Jurkat, Clone E6-1 (cell line): Measurements from ENCODE around the gene SLC31A2. TPM values are rescaled to one million over a fixed set of nuclear protein-coding genes. Genes with fewer than 3 reads are reported as not detected.
"Not testable (repeated sequence)": the region's sequence is repeated elsewhere in the genome, so short reads cannot be mapped to it uniquely, and the experiment has no call there.

ENCODE experiments used
- DNase-seq: peaks from one replicate; pipeline ENCODE4 v3.0.0-alpha.2; 2011; ENCODE audit warnings: low read depth, low spot score
- H3K4me3 ChIP-seq: 2 replicates; pipeline ENCODE4 v1.5.1; 2011; ENCODE audit warnings: mild to moderate bottlenecking, low read length, control low read depth, moderate library complexity
- polyA plus RNA-seq: library from polyadenylated mRNA; unstranded; fragments of >200 nt; gene quantifications from one replicate; pipeline ENCODE4 v1.2.1, GENCODE V29; 2012; ENCODE audit warnings: missing spikeins; ENCODE audit not compliant: insufficient read length, insufficient read depth

SLC31A2 gene, protein sequence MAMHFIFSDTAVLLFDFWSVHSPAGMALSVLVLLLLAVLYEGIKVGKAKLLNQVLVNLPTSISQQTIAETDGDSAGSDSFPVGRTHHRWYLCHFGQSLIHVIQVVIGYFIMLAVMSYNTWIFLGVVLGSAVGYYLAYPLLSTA
- 11.2 TPM for polyA plus RNA-seq

DNA sequence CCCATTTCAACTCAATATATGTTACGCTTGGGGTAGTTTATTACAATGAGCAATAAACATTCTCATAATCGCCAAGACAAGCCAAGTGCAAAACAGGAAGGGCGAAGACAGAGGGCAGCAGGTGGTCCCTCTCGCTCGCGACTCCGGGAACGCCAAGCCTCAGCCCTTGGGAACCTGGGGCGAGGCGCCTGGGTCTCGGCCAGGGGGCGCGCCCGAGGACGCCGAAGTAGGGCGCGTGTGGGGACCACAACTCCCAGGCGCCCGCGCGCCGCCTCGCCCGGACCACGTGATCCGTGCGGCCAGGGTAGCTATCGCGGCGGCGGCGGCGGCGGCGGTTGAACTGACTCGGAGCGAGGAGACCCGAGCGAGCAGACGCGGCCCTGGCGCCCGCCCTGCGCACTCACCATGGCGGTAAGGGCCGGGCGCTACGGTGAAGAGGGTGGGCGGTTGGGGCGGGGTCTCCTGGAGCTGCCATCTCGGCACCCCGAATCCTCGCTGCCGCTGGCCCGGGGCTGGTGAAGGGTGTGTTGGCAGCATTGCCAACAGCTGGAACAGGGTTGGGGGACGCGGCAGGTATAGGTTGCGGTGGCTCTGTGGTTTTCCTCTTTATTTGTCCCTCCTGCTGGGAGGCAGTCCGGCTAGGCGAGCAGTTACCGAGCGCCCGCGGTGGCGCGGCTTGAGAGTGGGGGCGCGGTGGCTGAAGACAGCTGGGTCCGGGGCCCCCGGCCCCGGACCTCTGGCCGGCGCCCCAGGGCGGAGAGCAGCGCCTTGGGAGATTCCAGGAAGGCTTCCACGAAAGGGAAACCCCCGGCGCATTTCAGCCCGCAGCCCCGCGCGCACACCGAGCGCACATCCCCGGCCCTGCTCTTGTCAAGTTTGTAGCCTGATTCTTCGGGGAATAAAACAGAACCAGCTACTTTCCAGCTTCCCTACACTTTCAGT, at the start of gene SLC31A2:
Gene SLC31A2, plus strand, starts transcription at position 338 of the 942 bp plus-strand sequence. Its CDS starts 68 bp downstream, at position 406.
- H3K4me3 ChIP-seq, result peak within 1 kb of the TSS; percentile 74
- DNase-seq, result peak; percentile 72

DNA sequence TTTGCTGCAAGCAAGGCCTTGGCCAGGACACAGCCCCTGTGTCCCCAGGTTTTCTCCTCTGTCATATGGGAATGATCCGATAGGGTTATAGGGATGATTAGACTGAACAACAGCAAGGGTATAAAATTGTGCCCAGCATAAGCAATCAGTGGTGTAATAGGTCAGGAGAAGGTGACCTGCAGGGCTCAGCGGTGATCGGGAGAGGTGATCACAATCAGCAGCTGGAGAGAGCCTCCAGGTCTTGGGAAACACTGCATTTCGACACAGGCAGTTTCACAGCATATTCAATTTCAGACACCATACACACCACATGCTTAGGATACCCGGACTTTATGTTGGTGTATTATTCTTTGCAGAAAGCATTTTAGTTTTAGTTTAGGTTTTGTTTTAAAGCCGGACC, 45.5 kb upstream of the SLC31A2 start:
- not testable (repeated sequence) for DNase-seq, H3K4me3 ChIP-seq

DNA sequence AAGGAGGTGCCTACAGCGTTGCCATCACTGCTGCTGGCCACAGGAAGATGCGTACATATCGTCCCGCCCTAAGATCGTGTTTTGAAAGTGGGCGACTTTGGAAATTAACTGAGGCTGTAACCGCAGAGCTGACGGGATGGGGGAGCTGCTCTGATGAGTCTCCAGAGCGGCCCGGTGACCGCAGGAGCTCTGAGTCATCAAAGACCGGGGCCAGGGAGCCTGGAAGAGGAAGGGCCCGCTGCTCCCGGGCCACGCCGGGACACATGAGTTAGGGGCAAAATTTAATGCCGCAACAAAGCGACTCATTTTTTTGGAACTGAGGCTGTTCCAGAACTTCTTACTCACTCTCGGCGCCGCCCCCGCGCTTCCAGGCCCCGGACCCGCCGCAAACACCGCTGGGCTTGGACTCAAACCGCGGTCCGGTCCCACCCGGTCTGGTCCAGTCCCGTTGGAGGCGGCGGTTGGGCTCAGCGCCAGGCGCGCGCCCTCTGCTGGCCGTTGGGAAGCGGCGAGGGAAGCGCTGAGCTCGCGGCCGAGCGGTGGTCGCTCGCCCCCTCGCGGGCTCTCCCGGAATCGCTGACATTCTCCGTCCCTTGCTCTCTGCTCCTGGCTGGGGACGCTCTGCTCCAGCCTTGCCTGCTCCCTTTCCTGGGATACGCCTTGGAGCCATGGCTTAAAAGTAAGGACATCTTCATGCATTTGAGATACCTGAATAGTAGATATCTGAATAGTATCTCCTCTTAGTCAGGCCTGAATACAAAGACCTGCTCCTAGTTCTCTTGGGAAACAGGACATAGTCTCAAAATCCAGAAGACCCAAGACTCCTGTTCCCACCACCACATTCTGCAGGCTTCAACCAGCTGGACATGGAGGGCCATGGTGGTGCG, 39.5 kb upstream of the SLC31A2 start:
- not testable (repeated sequence) for H3K4me3 ChIP-seq, DNase-seq

DNA sequence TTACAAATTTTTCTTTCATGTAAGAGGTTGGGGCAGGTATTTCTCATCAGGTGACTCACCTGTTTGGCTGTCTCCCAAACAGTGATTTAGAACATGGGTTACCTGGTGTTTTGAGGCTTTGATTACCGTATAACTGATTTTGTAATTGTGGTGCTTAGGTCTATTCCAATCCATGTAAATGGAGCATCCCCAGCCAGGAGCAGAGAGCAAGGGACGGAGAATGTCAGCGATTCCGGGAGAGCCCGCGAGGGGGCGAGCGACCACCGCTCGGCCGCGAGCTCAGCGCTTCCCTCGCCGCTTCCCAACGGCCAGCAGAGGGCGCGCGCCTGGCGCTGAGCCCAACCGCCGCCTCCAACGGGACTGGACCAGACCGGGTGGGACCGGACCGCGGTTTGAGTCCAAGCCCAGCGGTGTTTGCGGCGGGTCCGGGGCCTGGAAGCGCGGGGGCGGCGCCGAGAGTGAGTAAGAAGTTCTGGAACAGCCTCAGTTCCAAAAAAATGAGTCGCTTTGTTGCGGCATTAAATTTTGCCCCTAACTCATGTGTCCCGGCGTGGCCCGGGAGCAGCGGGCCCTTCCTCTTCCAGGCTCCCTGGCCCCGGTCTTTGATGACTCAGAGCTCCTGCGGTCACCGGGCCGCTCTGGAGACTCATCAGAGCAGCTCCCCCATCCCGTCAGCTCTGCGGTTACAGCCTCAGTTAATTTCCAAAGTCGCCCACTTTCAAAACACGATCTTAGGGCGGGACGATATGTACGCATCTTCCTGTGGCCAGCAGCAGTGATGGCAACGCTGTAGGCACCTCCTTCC, 37.9 kb upstream of the SLC31A2 start:
- not testable (repeated sequence) for H3K4me3 ChIP-seq, DNase-seq

DNA sequence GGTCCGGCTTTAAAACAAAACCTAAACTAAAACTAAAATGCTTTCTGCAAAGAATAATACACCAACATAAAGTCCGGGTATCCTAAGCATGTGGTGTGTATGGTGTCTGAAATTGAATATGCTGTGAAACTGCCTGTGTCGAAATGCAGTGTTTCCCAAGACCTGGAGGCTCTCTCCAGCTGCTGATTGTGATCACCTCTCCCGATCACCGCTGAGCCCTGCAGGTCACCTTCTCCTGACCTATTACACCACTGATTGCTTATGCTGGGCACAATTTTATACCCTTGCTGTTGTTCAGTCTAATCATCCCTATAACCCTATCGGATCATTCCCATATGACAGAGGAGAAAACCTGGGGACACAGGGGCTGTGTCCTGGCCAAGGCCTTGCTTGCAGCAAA, 32.0 kb upstream of the SLC31A2 start:
- H3K4me3 ChIP-seq, DNase-seq: not testable (repeated sequence)

DNA sequence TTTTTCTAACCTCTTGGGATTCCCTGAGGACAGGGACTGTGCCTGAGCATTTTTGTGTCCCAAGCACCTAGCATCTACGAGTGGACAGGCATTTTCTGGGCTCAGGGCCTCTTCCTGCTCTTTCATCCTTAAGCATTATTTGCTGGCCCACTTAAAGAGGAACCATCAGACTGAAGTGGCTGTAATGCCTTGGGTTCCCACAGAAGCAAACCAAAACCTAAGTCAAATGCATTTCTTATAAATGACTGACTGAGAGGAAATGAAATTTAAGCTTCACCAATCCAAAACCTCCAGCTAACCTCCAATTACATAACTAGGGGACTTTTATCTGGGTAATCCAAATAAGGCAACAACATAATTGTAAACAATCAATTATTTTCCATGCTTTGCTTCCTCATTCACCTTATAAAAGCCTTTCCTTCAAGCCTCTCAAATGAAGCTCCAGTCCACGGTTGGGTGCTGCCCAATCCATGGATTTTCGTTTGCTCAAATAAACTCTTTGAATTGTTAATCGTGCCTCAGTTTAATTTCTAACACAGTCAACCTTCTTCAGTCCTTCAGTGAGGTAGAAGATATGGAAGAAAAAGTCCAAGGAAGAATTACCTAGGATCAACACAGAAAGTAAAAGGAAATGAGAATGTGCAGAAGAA, 25.3 kb upstream of the SLC31A2 start:
- no peak overlapping the region for H3K4me3 ChIP-seq
- no peak for DNase-seq

DNA sequence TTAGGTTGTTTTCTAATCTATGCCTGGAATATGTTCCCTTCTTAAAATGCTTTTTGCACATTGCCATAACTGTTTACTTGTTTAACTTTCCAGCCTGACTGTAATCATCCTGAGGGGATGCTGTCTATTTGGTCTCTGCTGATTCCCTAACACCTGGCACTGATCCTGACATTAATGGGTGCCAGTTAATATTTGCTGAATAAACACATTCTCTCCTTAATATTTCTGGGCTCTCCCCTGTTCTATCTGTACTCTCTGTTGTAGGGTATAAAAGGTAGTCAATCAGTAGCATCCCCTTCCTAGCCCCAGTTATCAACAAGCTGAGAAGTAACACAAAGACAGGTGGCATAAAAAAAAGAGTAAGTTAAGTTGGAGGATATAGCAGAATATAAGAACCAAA, 21.3 kb upstream of the SLC31A2 start:
- no peak overlapping the region for H3K4me3 ChIP-seq
- no peak for DNase-seq

DNA sequence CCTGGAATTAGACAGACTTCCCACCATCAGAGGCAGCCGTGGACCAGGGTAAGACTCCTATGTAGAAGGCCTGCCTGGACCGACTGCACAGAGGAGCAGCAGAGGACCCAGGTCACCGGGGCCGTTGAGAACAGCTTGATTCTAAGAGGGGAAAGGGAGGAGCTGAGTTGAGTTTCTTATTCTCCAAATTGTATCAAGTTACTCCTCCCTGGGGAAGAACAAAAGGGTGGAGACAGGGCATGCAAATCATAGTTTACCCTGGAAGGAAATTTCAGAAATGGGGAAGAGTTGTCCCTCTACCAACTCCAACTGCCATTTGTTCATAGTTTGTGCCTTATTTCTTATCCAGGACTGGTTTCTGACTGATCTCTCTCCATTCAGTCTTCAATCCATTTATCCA, 20.9 kb upstream of the SLC31A2 start:
- no peak overlapping the region for H3K4me3 ChIP-seq
- no peak for DNase-seq

DNA sequence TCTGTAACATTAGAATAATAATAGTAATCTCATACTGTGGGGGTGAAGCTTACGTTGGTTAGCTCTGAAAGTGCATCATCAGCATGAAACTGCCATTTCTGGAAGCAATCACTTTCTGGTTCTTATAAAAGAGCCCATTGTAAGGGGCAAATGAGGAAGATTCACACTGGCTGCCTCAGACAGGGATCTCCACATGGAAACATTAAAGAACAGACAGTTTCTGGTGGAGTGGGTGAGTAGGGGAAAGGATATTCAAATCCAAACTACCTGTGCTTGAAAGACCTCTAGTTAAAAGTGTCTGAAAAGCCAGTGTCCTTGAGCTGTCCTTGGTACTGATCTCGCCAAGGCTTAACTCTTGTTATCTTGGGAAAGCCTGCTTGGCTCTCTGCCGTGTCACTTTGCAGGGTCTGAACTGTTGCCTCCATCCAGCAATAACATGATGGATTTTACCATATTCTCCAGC, 19.1 kb upstream of the SLC31A2 start:
- H3K4me3 ChIP-seq, result no peak overlapping the region
- peak; percentile 50 for DNase-seq

DNA sequence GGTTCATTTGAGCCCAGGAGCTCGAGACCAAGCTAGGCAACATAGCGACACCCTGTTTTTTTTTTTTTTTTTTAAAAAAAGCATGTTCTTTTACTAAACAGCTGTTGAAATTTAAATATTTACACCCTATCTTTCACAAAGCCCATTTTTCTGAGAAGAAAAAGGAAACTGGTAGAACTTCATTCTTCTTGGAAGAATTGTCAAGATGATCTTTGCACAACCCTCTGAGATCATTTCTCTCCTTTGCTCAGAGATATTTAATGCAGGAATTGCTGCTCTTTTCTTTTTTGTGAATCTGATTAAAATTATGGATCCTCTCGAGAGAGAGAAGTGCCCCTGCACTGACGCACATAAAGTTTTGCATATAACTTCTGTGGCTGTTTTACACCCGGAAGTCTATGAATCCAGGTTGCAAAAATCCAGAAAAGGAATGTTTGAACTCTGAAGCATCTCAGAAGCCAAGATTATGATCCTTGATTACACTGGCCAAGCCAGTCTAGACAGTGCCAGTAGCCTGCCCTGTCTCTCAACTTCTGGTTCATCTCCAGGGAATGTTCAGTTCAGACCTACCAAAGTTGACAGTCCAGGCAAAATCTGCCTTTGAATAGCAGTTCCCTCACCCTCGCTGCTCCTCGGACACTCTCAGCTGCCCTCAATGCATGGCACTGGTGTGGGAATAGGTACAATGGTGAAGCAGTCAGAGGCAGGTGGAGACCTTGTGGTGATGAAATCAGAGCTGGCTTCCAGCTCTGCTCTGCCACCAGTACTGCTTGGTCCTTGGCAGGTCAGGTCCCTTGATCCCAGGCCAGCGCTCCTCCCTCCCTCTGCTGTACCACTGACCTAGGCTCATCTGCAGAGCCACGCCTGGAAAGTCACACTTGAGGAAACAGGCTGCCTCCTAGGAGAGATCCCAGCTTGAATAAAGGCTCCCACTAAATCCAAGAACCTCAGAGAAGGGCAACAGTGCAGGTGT, 13.3 kb upstream of the SLC31A2 start:
- no peak overlapping the region for H3K4me3 ChIP-seq
- no peak for DNase-seq

DNA sequence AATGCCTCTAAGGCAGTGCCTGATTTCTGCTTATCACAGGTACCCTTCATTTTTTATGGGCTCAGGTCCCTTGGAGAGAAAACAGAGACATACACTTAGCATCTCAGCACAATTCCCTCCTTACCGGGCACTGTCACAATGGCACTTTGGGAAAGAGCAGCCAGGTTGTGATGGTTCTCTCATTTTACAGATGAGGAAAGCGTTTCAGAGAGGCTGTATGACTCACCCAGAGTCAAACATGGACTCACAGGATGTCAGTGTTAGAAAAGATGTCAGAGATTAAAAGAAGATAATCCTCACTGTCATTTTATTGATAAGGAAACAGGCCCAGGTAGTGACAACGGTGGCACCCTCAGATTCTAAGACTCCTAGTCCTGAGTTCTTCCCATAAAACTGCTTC, 12.0 kb upstream of the SLC31A2 start:
- no peak overlapping the region for H3K4me3 ChIP-seq
- DNase-seq, result no peak

DNA sequence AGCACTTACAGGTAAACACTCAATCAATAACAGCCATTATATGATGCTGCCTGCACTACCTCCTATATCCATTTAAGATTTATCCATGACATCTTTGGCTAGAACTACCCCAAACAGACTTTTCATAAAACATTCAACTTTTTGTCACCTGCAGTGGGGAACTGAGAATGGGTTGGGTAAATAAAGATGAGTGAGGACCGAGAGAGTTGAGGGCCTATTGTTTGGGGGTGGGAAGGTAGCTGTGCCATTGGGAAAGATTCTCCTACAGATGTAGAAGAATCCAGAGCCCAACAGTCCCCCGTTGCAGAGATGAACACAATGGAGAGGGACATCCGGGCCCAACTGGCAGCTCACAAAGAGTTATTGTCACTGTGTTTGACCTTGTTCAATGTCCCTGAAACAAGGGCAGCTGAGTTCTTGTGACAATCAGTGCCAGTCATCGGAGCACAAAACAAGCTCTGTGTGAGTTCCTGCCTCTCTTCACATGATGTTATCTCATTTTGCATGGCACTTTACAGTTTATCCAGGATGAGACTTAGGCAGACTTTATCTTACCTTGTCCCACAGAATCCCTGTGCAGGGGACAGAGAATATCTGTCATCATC, 11.5 kb upstream of the SLC31A2 start:
- no peak for DNase-seq

DNA sequence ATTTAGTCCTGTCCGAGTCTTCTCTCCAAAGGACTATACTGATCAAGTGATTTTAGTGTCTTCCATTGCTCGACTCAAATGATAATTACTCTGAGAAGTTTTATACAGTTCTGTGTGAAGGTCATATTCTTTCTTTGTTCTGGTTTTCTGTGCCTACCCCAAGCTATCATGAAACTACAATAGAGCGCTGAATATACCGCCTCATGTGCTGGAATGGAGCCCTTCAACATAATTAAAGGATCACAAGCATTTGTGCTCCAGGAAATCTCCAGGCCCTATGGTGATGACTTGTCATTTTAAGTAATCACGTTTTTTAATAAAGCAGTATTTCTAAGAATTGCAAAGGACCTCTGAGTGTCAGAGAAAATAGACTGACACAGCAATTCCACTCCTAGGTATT, 10.9 kb upstream of the SLC31A2 start:
- DNase-seq, result no peak
- no peak overlapping the region for H3K4me3 ChIP-seq

More for the DNA sequence above, 11.5 kb upstream of the SLC31A2 start:
- H3K4me3 ChIP-seq, result no peak overlapping the region

DNA sequence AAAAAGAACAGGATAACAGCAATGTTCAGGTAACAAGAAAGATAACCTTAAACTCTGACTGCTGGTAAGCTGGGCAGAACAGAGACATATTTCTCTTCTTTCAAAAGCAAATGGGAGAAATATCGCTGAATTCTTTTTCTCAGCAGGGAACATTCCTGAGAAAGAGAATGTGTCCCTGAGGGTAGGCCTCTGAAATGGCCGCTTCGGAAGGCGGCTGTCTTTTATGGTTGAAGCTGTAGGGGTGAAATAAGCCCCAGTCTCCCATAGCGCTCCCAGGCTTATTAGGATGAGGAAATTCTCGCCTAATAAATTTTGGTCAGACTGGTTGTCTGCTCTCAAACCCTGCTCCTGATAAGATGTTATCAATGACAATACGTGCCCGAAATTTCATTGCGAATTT, 9.9 kb upstream of the SLC31A2 start:
- not testable (repeated sequence) for DNase-seq, H3K4me3 ChIP-seq

DNA sequence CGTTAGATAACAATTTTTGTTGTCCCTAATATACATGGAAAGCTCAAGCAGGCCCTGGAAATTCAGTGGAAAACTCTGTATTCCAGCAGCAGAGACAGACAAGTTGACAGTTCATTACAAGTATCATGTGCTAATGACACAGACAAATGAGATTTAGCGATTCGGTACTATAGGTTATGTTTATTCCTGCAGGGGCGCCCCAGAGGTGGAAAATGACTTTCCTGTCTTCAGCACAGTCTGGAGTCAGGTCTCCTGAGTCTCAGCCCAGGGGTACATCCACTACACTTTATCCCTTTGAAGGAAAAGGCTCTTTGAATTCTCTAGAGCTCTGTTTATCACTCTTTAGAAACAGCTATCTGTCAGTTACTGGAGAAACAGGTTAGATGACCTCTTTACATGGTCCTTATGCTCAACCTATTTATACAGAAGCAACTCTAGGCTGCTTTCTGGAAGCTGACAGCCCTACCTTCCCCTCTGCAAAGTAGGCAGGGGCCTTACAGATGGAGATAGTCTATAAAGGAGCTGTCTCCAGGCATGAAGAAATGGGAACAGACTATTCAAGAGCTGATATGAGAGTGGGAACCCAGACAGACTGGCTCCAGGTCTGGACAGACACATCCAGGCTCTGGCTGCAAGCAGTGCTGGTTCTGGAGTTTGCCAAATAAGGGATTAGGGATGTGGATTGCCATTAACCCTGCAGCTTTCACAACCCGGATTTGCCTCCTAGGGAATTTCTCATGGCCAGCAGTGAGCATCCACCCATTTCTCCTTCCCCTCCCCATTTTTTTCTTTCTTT, 7.2 kb upstream of the SLC31A2 start:
- no peak overlapping the region for H3K4me3 ChIP-seq
- DNase-seq, result no peak

DNA sequence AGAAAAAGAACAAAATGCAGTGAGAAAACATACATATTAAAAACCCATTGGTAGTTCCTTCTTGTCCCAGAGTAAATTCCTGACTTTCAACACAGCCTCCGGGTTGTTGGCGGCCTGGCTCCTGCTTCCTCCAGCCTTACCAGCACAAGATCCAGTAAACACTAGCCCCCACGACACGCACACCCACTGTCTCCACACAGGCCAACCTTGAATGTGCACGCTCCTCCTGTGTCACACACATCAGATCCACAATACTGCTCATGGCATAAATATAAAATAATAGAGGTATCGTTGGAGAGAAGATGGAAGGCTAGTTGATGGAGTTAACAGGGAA, 2.5 kb upstream of the SLC31A2 start:
- no peak overlapping the region for H3K4me3 ChIP-seq
- no peak for DNase-seq
